GM20431 (cell line): Measurements from ENCODE around the gene CD53.
"Not testable (repeated sequence)": the region's sequence is repeated elsewhere in the genome, so short reads cannot be mapped to it uniquely, and the experiment has no call there.

Experiments
- in situ Hi-C: fragments of 300-500 bp; cut with MseI, MboI; formaldehyde crosslinking; loops from one replicate; pipeline ENCODE4 v1.15.0; 2020; ENCODE audit warnings: low sequenced_read_pairs; ENCODE audit not compliant: unreplicated experiment

CD53 gene

DNA sequence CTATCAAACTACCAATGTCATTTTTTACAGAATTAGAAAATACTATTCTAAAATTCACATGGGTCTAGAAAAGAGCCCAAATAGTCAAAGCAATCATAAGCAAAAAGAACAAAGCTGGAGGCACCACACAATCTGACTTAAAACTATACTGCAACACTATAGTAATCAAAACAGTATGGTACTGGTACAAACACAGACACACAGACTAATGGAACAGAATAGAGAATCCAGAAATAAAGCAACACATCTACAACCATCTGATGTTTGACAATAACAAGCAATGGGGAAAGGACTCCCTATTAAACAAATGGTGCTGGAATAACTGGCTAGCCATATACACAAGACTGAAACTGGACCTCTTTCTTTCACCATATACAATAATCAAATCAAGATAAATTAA lies 39.8 kb downstream of the CD53 start:
- in situ Hi-C loops, result no loop called here

DNA sequence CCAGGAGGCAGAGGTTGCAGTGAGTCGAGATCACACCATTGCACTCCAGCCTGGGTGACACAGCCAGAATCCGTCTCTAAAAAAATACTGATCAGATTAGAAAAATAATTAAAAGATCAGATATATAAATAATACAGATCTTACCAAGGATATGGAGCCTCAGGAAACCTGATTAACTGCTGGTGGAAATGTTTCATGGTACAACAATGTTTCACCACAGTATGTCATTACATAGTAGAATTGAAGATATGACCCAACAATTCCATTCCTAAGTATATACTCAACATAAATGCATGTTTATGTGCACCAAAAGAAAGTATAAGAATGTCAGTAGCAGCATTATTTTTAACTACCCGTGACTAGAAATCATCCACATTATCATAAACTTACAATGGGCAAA lies 41.7 kb downstream of the CD53 start:
- in situ Hi-C loops, result no loop called here

DNA sequence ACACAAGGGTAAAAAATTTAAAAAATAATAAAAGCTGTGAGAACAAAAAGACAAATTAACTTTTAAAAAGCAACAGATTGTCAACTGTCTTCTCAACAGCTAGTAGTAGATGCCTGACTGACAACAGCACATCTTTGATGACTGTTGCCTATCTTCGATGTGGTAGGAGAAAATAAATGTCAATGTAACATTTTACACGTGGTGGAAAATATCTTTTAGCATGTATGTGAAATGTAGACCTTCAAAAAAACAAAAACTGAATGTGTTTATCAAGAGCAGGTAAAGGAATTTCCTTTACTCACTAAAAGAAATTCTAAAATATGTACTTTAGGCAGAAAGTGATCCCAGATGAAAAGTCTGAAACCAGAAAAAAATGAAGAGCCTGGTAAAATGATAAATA lies 42.9 kb downstream of the CD53 start:
- in situ Hi-C loops, result no loop called here

DNA sequence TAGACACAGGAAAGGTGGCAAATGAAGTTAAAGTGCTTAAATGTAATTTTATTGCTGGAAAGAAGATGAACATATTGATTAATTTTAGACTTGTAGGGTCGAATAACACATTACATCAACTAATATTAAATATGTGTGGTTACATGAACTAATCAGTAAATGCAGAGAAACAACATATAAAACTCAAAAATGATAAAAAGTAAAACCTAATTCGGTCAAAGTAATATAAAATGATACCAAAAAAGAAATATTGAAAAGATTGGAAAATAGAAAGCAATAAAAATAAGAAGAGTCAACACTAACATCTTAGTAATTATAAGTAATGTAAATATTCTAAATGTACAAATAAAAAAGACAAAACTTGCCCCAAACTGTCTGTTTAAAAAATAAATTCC lies 43.3 kb downstream of the CD53 start:
- in situ Hi-C loops, result no loop called here

DNA sequence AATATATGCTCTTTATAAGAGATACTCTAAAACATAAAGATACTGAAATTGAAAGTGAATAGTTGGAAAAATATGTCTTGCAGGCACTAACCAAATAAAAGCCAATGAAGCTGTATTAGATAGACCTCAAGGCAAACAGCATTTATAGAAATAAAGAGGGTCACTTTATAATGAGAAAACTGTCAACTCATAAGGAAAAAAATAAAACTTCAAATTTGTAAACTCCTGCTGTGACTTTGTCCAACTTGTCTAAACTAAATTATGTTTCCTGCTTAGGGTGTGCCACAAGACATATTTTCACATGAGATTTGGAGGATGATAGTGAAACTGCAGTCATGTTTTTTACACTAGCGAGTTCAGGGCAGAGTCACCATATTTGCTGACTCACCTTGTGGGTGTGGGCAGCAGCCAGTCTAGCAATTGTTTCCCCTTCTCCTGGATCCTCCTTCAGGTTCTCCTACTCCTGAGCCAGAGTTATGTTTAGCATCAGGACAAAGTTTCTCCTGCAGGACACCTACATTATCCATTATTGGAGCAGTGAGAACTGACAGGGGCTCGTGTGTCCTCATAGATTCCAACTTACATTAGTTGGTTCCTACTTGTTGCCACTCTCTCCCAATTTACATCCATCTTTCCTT lies 43.8 kb downstream of the CD53 start:
- in situ Hi-C loops, result no loop called here

DNA sequence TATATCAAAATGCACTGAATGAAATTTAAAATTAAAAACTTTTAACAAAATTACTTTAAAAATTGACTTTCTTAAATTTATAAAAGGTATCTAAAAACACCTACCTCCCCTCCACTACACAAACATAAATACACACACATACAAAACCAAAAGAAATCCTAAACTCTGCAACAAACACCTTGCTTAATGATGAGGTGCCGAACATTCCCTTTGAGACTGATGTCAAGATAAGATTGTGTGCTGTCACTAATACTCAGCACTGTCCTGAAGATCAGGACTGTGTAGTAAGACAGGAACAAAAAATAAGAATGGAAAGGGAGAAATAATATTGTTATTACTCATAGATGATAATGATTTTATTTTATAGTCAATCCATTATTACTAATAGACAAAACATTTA lies 45.1 kb downstream of the CD53 start:
- in situ Hi-C loops, result no loop called here

DNA sequence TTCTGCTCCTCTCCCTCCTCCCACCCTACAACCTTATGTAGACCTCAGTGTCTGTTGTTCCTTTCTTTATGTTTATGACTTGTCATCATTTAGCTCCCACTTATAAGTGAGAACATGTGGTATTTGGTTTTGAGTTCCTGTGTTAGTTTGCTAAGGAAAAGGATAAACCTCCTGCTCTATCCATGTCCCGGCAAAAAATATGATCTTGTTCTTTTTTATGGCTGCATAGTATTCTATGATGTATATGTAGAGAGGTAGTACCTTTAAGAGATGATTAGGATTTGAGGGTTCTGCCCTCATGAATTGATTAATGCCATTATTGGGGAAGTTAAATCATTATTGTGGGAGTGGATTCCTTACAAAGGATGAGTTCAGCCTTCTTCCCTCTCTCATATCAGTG lies 49.0 kb downstream of the CD53 start:
- in situ Hi-C loops, result no loop called here

DNA sequence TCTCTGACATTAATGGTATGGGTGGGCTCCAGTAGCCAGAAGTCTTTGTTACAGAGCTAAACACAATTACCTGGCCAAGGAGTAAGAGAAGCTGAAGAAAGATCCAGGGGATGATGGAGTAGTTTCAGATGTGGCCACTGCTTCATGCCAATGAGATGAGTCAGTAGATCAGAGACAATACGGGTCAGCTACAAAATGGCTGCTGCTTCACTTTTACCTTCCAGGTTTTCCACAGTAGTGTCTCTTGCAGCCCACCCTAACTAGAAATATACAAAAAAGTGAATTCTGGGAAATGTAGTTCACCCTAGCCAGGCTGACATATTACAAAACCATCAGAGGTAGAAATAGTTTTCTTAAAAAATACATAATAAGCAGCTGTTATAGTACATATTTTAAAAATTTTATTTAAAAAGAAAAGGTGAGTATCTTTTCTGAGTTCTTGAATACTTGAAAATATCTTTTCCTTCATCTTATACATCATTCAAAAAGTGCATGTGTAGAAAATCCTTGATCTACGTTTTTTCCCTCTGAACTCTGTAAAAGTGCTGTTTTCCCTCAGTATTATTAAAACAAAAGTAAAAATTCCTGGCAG lies 54.6 kb downstream of the CD53 start:
- in situ Hi-C loops, result no loop called here

DNA sequence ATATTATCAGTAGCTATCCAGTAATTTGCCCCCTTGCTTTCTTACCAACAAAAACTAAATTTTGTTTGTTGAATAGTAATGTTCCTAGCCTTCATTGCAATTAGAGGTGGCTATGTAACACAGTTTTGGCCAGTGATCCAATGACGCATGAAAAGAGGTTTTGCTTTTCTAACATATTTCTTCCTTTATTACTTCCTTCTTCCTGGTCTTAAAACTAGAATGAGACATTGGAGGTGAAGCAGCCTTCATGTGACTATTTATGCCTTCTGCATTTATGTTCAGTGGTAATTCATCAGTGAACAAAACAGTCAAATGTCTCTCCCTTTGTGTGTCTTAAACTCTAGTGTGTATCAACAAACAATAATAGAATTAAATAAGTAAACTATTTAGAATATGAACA lies 55.2 kb downstream of the CD53 start:
- in situ Hi-C loops, result no loop called here

DNA sequence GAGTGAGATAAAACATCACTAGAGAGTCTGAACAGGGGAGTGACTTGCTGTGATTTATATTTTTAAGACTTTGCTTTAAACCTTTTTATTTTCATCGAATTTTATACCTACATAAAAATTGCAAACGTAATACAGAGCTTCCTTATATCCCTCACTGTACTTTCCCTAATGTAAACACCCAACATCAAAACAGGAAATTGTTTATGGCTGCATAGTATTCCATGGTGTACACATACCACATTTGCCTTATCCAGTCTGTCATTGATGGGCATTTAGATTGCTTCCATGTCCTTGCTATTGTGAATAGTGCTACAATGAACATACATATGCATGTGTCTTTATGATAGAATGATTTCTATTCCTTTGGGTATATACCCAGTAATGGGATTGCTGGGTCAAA lies 56.0 kb downstream of the CD53 start:
- in situ Hi-C loops, result no loop called here

DNA sequence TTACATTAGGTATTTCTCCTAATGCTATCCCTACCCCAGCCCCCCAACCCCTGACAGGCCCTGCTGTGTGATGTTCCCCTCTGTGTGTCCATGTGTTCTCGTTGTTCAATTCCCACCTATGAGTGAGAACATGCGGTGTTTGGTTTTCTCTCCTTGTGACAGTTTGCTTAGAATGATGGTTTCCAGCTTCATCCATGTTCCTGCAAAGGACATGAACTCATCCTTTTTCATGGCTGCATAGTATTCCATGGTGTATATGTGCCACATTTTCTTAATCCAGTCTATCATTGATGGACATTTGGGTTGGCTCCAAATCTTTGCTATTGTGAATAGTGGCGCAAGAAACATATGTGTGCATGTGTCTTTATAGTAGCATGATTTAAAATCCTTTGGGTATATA lies 58.1 kb downstream of the CD53 start:
- in situ Hi-C loops, result not testable (repeated sequence)

DNA sequence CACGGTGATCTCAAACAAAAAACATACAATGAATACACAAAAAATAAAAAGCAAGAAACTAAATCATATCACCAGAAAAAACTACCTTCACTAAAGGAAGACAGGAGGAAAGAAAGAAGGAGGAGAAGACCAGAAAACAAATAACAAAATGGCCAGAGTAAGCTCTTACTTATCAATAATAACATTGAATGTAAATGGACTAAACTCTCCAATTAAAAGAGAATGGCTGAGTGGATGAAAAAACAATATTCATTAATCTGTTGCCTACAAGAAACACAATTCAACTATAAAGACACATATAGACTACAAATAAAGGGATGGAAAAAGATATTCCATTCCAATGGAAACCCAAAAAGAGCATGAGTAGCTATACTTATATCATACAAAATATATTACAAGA lies 63.6 kb downstream of the CD53 start:
- in situ Hi-C loops, result no loop called here

DNA sequence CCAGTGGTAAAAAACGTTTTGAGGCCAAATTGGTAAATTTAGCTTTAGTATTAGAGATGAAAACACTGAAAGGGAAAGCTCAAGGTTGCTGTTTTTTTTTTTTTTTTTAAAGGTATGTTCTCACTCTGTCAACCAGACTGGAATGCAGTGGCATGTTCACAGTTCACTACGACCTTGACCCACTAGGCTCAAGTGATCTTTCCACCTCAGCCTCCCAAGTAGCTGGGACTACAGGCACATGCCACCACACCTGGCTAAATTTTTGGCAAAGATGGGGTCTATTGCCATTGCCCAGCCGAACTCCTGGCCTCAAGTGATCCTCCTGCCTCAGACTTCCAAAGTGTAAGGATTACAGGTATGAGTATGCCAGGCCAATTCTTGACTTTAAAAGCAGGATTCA lies 71.9 kb downstream of the CD53 start:
- in situ Hi-C loops, result no loop called here

DNA sequence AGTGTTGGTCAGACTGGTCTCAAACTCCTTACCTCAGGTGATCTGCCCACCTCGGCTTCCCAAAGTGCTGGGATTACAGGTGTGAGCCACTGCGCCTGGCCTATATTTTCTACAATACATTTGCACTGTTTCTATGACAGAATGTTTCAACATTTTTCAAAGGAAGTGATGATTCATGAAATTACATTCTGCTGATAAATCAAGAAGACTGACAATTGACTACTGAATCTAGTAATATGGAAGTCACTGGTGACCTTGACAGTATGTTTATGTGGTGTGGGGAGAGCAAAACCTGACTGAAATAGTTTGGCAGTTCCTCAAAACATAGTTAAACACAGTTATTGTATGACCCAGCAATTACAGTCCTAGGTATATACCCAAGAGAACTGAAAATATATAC lies 72.7 kb downstream of the CD53 start:
- in situ Hi-C loops, result no loop called here

DNA sequence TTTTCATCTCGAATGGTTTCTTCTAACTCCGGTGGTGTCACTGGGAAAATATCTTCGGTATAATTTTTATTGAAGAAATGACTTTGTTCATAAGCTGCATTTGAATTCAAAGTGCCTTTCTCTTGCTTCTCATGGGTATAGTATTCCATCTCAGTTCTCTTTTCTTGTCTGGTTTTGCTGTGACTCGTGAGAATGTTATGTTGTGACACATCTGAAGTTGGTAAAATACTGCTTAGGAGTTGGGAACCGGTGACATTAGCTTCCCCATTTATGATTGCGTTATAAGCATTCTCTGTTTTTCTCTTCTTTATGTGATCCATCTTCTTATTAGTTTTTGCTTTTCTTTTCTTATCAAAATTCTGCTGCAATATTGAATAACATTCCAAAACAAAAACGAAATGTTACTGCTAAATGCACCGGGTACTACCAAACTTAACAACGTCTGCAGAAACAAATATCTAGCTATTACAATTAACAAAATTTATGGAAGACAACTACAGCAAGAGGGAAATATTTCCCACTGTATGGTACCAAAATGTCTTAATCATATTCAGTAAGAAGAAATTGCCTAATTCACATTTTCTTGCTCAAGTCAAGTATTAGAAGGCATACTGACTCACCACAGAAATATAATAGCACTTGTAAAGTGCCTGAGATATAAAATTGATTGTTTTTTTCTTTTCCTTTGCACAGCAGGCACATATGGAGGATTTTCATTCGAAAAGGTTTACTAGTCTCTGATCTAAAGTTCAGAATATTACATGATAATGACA lies 75.3 kb downstream of the CD53 start:
- in situ Hi-C loops, result no loop called here
